Activated CD4-positive, alpha-beta T cell treated with anti-CD3 and anti-CD28 coated beads for 48 hours (primary cell): Measurements from ENCODE around the gene C9orf50.
"Not testable (repeated sequence)": the region's sequence is repeated elsewhere in the genome, so short reads cannot be mapped to it uniquely, and the experiment has no call there.

ENCODE experiments used
- DNase-seq: peaks from one replicate; pipeline ENCODE4 v3.0.0-alpha.2; 2020

C9orf50 gene

GRCh38 chr9:129620669-129621295 is at the start of gene C9orf50:
Gene C9orf50, minus strand, starts transcription at chr9:129621101. Its CDS starts 527 bp downstream, at chr9:129620574.
- no peak for DNase-seq

DNA sequence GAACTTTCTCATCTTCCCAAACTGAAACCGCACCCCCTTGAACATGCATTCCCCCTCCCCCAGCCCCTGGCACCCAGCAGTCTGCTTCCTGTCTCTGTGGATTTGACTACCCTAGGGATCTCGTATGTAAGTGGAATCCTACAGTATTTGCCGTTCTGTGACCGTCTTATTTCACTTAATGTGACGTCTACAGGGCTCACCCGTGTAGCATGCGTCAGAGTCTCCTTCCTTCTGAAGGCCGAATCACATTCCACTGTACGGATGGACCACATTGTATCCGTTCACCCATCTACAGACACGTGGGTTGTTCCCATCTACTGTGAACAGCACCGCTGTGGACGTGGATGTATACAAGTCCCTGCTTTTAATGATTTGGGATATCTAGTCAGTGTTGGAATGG is 49.0 kb upstream of the C9orf50 start:
- DNase-seq: no peak

DNA sequence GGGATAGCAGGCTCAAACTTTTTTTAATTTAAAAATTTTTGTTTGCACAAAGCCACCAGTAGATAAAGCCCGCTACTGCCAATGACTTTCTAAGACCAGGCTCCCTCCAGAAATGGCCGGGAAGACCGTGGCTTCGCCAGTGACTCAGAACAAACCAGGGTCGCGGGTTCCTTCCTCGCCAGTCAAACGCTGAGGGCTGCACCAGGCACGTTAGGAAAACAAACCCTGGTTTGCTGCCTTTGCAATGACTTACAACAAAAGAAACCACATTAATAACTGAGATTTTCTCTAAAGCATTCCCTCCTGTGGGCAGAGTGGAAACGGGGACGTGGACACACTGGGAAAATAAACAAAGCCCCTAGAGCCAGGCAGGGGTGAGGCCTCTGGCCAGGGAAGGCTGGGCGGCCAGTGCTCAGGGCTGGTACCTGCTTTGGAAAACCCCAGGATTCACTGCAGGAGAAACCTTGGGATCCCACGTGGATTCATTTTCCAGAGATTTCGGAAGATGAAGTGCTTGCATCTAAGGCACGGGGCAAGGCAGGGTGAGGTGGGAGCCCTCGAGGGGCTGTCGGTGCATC is 48.3 kb upstream of the C9orf50 start:
- DNase-seq: no peak

DNA sequence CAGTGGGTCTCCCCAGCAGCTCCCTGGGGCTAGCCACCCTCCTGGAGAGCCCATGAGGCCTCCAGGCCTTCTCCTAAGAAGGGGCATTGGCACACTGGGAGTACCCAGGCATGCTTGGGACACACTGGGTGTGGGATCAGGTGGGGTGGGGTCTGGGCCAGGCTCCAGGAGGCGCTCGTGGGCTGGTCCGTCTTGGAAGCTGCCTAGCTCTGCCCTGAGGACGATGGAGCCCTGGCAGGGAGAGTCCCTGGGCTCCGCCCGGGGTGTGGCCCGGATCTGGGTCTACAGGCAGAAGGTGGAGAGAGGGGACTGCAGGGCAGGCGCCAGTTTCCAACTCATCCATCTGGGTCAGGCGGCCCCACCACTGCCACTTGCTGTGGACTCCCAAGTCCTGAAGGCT is 46.9 kb upstream of the C9orf50 start:
- DNase-seq: no peak

GRCh38 chr9:129667378-129667777 is 46.5 kb upstream of the C9orf50 start:
- DNase-seq: no peak

DNA sequence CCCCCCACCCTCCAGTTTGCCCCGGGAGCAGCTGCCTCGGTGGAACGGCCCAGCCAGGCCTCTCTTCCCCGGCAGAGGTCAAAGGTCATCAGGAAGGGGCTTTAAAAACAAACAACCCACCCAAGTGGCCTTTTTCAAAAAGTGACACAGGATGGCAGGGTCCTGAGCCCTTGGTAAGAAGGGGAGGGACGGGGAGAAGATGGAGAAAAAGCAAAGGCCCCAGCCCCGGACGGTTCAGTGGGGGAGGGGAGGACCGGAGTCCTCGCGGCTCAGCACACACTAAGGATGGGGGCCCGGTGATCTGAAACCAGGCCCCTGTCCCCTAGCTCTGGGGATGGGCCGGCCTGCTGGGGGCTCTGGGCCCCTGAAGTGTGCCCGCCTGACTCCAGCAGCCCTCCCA is 45.7 kb upstream of the C9orf50 start:
- no peak for DNase-seq

GRCh38 chr9:129665814-129666520 is 45.1 kb upstream of the C9orf50 start:
- DNase-seq: no peak

DNA sequence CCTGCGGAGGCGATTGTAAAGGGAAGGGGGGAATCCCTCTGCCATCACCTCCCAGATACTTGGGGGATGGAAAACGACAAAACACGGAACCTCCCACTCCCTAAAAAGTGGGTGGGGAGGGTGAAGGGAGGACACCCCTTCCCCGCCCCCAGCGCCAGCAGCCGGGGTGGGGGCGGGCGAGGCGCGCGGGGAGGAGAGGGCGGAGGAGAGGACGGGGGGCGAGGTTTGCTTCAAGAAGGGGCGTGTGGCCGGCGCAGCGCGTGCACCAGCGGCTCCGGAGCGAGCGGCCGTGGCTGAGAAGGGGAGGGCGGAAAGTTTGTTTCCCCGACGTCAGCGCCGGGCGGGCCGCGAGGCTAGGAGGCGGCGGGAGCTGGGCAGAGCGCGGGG is 44.5 kb upstream of the C9orf50 start, which contains the start of gene PRRX2:
Gene PRRX2 (plus strand): TSS at position 259 of the 387 bp plus-strand sequence. CDS start 221 bp downstream, outside the sequence.
- DNase-seq: peak; percentile 60

GRCh38 chr9:129664746-129665388 is 44.0 kb upstream of the C9orf50 start:
- no peak for DNase-seq

GRCh38 chr9:129662239-129662638 is 41.3 kb upstream of the C9orf50 start:
- DNase-seq: not testable (repeated sequence)

DNA sequence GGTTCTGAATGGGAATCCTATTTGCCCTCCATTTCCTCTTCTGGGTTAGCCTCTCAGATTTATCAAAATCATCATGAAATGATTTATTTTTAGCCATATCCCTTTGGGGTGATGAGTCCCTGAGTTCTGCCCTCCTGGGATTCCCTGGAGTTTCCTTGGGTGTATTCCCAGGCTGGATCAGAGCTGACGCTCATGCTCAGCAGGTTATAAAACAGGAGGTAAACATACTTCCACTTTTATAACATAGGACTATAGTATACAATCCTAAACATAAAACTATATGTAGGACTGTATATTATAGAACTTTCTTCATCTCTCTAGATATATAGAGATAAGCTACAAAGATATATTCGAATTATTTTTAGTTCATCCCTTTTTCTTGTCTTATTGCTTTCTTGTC is 40.1 kb upstream of the C9orf50 start:
- DNase-seq: no peak

DNA sequence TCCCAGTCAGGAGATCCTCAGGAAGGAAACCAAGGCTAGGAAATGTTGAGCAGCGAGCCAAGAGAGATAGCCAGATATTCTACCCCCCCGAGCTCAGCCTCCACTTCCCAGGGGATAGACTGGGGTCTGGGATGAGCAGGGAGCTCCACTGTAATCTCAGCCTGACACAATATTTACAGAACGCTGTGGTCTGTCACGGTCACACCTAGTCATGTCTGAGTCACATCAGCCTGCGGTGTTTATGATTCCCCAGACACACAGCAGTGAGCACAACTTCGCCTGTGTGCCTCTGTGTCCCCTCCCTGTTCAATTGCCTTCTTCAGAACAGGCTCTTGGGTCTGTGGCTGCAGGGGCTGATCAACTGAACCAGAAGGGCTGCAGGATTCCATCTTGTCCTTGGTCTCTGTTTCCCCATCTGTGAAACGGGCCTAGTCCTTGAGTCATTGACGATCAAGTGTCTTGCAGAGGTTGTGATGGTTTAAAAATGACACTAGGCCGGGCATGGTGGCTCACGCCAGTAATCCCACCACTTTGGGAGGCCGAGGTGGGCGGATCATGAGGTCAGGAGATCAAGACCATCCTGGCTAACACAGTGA is 36.0 kb upstream of the C9orf50 start:
- DNase-seq: no peak

GRCh38 chr9:129655696-129656095 is 34.8 kb upstream of the C9orf50 start:
- DNase-seq: no peak

DNA sequence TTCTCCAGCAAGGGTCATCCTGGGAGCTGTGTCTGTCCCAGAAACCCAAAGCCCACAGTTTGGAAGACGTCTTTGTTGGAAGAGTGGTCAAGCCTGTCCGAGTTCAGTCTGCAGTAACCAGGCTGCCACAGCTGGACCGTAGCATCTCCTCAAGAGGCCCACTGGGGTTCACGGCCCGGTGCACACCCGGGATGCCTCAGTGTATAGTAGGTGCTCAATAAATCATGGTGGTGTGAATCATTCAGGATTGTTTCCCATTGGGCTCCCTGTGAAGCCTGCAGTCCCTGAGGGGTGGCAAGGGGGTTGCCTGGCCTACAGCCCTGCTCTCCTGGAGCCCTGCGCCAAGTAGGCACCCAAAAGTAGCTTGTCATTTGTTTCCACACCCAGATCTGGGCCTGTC is 34.3 kb upstream of the C9orf50 start:
- no peak for DNase-seq

- no peak for DNase-seq
Measured at GRCh38 chr9:129654554-129655040, 33.7 kb upstream of the C9orf50 start.

DNA sequence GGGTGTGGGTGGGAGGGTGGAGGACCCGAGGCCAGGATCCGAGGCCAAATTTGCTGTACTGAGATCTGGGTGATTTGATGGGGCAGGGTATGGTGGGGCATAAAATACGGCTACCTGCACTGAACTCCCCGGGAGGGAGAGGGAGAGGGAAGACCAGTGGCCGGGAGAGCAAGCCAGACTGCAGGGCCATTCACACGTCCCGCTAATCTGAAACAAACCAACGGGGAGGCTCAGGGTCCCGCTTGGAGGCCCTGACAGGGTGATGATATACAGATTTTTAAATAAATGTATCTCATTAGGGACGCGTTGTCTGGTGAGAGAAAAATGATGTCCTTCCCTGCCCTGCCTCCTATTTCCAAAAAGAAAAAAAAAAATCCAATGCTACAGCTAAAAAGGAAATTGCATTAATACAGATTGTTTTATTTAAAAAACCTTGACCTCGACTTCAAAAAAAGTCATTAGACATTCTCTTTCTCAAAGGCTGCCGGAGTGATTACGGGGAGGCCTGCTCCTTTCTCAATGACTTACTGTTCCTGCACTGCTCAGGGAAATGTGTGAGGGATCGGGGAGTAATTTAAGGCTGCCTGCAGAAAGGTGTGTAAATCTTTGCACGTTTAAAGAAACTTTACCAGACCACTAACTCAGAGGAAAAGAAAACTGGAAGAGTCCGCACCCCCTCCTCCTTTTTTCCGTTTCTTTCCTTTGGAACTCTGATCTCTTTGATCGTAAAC is 33.1 kb upstream of the C9orf50 start:
- DNase-seq: no peak

DNA sequence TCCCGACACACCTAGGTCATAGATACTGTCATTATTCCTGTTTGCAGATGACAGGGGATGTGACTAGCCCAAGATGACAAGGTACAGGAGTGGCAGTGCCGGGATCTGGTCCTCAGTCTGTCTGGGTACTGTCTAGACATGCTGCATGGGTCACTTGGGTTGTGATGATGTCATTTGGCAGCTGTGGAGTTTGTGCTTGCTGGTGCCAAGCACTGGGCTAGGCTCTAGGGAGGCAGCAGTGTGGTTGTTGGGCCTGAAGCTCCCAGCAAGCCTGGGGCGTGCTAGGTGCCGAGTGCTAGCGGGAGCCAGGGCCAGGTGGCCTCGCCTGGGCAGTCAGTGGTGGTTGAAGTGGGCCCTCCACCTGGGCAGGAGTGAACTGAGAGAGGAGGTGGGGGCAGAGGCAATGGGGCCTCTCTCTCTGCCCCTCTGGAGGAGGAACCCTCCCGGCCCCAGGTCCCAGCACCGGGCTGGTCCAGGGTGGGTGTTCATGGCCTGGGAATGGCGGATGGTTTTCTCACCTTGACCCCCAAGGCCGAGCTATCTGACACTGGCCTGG is 29.9 kb upstream of the C9orf50 start:
- DNase-seq: no peak

GRCh38 chr9:129649726-129650679 is 29.1 kb upstream of the C9orf50 start:
- no peak for DNase-seq

- no peak for DNase-seq
Measured at GRCh38 chr9:129648764-129649115, 27.8 kb upstream of the C9orf50 start.

- DNase-seq: no peak
Measured at GRCh38 chr9:129648092-129648763, 27.3 kb upstream of the C9orf50 start.
